ENCODE data around the gene CAPG. TPM values are rescaled to one million over a fixed set of nuclear protein-coding genes. Genes with fewer than 3 reads are reported as not detected.

CAPG gene
- total and polyA plus RNA-seq, 9 of the 15 experiments (the other 6 are each of a cell fraction or from before 2014, with no cell fraction given), result 10.6 to 90.4 (median 56.0) TPM

- TF ChIP-seq MGA (IDR thresholded peaks at IDR 0.05), result peak; percentile 82
- TF ChIP-seq PCBP1 (IDR thresholded peaks at IDR 0.05; ENCODE audit: low read depth, low read length, poor library complexity, severe bottlenecking), result no peak
- peak in 1 of 2 experiments; percentile 30; a peak in 2 of 4 replicates for TF ChIP-seq MNT (conservative IDR thresholded peaks at IDR 0.05)
- TF ChIP-seq IRF1 (CRISPR knock-in tag; IDR thresholded peaks at IDR 0.05; ENCODE audit: borderline replicate concordance), result no peak
- TF ChIP-seq ZBTB7A (IDR thresholded peaks at IDR 0.05; ENCODE audit: borderline replicate concordance, control insufficient read depth, low read depth, low read length), result peak; percentile 97
- TF ChIP-seq ATF3 (IDR thresholded peaks at IDR 0.05), result peak; percentile 89
- TF ChIP-seq ATF3 (CRISPR knock-in tag; conservative IDR thresholded peaks at IDR 0.05), result no peak
- TF ChIP-seq FOXM1 (IDR thresholded peaks at IDR 0.05; ENCODE audit: low read depth), result no peak
- TF ChIP-seq FOXM1 (CRISPR knock-in tag; IDR thresholded peaks at IDR 0.05; ENCODE audit: low read depth), result no peak
These were observed 3.6 kb upstream of the CAPG start (continued) for GRCh38 chr2:85413592-85414420.
